ENCODE measurements around the gene SGCB. TPM values are rescaled to one million over a fixed set of nuclear protein-coding genes. Genes with fewer than 3 reads are reported as not detected.

SGCB gene
- total RNA-seq, 2 donors from 2014 or later, result 35.1 to 36.2 TPM

DNA sequence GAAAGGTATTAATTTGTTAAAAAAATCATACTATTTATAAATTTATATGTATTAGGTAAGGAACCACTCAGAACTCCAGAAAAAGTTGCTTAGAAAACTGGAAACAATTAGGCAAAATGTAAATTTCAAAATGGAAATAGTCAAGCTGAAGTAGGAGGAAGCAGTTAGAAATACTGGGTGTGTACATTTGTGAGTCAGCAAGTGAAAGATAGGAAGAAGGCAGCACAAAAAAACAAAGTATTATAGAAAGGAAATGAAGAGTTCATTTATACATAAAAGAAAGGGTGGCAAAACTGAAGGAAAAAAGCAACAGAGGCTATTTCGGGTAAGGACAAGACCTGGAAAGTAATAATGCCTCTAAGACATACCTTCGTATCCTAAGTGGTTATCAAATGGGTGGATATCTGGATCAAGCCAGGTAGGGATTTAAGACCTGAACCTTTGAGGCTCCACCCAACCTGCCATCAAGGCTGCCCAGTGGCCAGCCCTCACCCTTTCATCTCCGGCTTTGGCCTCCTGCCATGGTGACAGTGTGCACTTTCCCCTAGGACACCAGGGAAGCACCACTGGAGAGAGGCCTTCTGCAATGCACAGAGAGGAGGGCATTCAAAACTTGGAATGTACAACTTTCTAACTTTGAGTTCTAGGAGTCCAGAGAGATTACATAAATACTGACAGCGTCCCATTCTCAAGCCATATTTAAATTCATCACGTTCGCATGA, 18.0 kb downstream of the SGCB start, which contains the start of gene LRRC66:
Gene LRRC66 (minus strand): TSS at position 428 of the 722 bp plus-strand sequence. CDS start 2,750 bp downstream, outside the sequence.
- Histone ChIP-seq H3K36me3 (ENCODE audit: control insufficient read depth, insufficient read depth, low read length) (peaks cover 41% of the 10 kb centered on the region), H3K4me3 (ENCODE audit: low read length) (no peak within 1 kb of the TSS), H3K4me1 (ENCODE audit: control insufficient read depth, insufficient read depth, low read length) (peaks cover 11% of the 10 kb centered on the region), H3K27ac (ENCODE audit: low read depth, low read length) (no peak within 1 kb of the TSS), H3K9ac (ENCODE audit: extremely low read depth, low read length, poor library complexity, severe bottlenecking) (no peak within 1 kb of the TSS), H3K27me3 (ENCODE audit: control insufficient read depth, insufficient read depth, low read length, poor library complexity, severe bottlenecking) (no peaks in the 10 kb centered on the region), H3K9me3 (ENCODE audit: control insufficient read depth, low read length) (no peaks in the 10 kb centered on the region)
- no peak for DNase-seq
- H3K4me3 Mint-ChIP-seq, result no peak within 1 kb of the TSS
- no peak within 1 kb of the TSS for H3K27ac Mint-ChIP-seq
- H3K36me3 Mint-ChIP-seq (ENCODE audit: low read depth), result peaks cover 27% of the 10 kb centered on the region
- TF ChIP-seq, protein P1, sequence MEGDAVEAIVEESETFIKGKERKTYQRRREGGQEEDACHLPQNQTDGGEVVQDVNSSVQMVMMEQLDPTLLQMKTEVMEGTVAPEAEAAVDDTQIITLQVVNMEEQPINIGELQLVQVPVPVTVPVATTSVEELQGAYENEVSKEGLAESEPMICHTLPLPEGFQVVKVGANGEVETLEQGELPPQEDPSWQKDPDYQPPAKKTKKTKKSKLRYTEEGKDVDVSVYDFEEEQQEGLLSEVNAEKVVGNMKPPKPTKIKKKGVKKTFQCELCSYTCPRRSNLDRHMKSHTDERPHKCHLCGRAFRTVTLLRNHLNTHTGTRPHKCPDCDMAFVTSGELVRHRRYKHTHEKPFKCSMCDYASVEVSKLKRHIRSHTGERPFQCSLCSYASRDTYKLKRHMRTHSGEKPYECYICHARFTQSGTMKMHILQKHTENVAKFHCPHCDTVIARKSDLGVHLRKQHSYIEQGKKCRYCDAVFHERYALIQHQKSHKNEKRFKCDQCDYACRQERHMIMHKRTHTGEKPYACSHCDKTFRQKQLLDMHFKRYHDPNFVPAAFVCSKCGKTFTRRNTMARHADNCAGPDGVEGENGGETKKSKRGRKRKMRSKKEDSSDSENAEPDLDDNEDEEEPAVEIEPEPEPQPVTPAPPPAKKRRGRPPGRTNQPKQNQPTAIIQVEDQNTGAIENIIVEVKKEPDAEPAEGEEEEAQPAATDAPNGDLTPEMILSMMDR (conservative IDR thresholded peaks at IDR 0.05), result no peak
- H3K27me3 Mint-ChIP-seq (ENCODE audit: insufficient read depth), result no peaks in the 10 kb centered on the region
- H3K4me1 Mint-ChIP-seq, result peaks cover 13% of the 10 kb centered on the region
- WGBS, 2 experiments (ENCODE audit: insufficient coverage in 1 of 2, insufficient read length in 1 of 2), result 94 to 100% methylated on average over 5 to 6 of the region's 6 CpGs
- H3K9me3 Mint-ChIP-seq, result no peaks in the 10 kb centered on the region

DNA sequence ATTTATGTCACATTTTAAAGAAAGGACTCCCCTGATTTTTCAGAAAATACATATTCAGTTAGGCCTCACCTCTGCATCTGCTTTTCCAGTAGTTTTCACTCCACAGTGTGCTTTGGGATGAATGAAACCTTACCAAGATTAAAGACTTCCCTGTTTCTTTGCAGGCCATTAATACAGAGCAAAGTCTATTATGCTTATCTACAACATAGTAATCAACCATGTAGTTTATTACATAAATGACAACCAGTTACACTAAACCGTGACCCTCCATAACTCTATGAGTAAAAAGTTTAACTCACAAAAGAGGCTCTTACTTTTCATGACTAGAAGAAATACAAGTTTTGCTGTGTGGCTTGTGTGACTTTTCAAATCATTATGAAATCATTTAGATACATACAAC, 20.3 kb downstream of the SGCB start:
- 0% methylated on average over 1 of the region's 1 CpG; no CpG with 5 or more reads in 1 of the 2 experiments for WGBS, 2 experiments (ENCODE audit: insufficient coverage in 1 of 2, insufficient read length in 1 of 2)
- H3K4me1 Mint-ChIP-seq, result peaks cover 16% of the 10 kb centered on the region
- Histone ChIP-seq H3K36me3 (ENCODE audit: control insufficient read depth, insufficient read depth, low read length) (peaks cover 19% of the 10 kb centered on the region), H3K9ac (ENCODE audit: extremely low read depth, low read length, poor library complexity, severe bottlenecking) (no peak overlapping the region), H3K27me3 (ENCODE audit: control insufficient read depth, insufficient read depth, low read length, poor library complexity, severe bottlenecking) (no peaks in the 10 kb centered on the region), H3K27ac (ENCODE audit: low read depth, low read length) (no peak overlapping the region), H3K4me3 (ENCODE audit: low read length) (no peak overlapping the region), H3K9me3 (ENCODE audit: control insufficient read depth, low read length) (no peaks in the 10 kb centered on the region), H3K4me1 (ENCODE audit: control insufficient read depth, insufficient read depth, low read length) (peaks cover 11% of the 10 kb centered on the region)
- no peaks in the 10 kb centered on the region for H3K9me3 Mint-ChIP-seq
- H3K4me3 Mint-ChIP-seq, result no peak overlapping the region
- no peaks in the 10 kb centered on the region for H3K27me3 Mint-ChIP-seq (ENCODE audit: insufficient read depth)
- peaks cover 12% of the 10 kb centered on the region for H3K36me3 Mint-ChIP-seq (ENCODE audit: low read depth)
- TF ChIP-seq, protein P1 (conservative IDR thresholded peaks at IDR 0.05), result no peak
- no peak overlapping the region for H3K27ac Mint-ChIP-seq
- no peak for DNase-seq

DNA sequence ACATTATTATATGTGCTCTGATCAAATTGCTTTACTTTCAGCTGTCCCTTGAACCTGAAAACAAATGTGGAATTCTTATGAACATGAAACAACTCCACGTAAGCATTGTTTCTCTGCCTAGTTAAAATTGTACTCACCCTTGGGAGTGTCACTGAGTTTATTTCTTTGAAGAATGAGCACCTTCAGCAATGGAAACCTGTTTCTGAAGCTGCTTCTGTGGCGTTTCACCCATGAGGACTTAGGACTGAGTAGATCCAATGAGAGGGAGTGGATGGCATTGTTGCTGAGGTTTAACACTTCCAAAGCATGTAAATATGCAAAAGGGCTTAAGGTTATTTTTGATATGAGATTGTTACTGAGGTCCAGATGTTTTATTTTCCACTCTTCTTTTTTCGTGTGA, 21.1 kb downstream of the SGCB start:
- Mint-ChIP-seq H3K27me3 (ENCODE audit: insufficient read depth) (no peaks in the 10 kb centered on the region), H3K27ac (no peak overlapping the region), H3K9me3 (no peaks in the 10 kb centered on the region), H3K4me1 (peaks cover 16% of the 10 kb centered on the region), H3K36me3 (ENCODE audit: low read depth) (peaks cover 5% of the 10 kb centered on the region), H3K4me3 (no peak overlapping the region)
- no peak for DNase-seq
- TF ChIP-seq, protein P1 (conservative IDR thresholded peaks at IDR 0.05), result no peak
- peaks cover 11% of the 10 kb centered on the region for H3K4me1 ChIP-seq (ENCODE audit: control insufficient read depth, insufficient read depth, low read length)
- no peaks in the 10 kb centered on the region for H3K9me3 ChIP-seq (ENCODE audit: control insufficient read depth, low read length)
- H3K27ac ChIP-seq (ENCODE audit: low read depth, low read length), result no peak overlapping the region
- no peaks in the 10 kb centered on the region for H3K27me3 ChIP-seq (ENCODE audit: control insufficient read depth, insufficient read depth, low read length, poor library complexity, severe bottlenecking)
- H3K4me3 ChIP-seq (ENCODE audit: low read length), result peak overlapping the region; percentile 7
- H3K9ac ChIP-seq (ENCODE audit: extremely low read depth, low read length, poor library complexity, severe bottlenecking), result no peak overlapping the region
- WGBS, 2 experiments (ENCODE audit: insufficient coverage in 1 of 2, insufficient read length in 1 of 2), result 76 to 100% methylated on average over 1 to 3 of the region's 3 CpGs
- H3K36me3 ChIP-seq (ENCODE audit: control insufficient read depth, insufficient read depth, low read length), result peaks cover 10% of the 10 kb centered on the region
